NCI-H2171 treated with DMSO at 0.1 percent for 48 hours (cell line): Measurements from ENCODE around the gene WDR93.

ENCODE experiments used
- DNase-seq: peaks from one replicate; lab custom pipeline; 2025; lab: John Stamatoyannopoulos, UW

Gene WDR93

GRCh38 chr15:89749054-89749453, 58.4 kb downstream of the WDR93 start:
- no peak for DNase-seq

GRCh38 chr15:89749526-89749925, 58.9 kb downstream of the WDR93 start:
- no peak for DNase-seq

- DNase-seq: peak; percentile 13
These were observed 59.4 kb downstream of the WDR93 start for GRCh38 chr15:89749951-89750559.

GRCh38 chr15:89750560-89751542, 60.2 kb downstream of the WDR93 start, which contains the start of gene MESP1:
Gene MESP1 (minus strand): TSS chr15:89751249. CDS start chr15:89751231, 18 bp downstream.
- peak; percentile 92 for DNase-seq

GRCh38 chr15:89751748-89752147, 61.1 kb downstream of the WDR93 start:
- DNase-seq: no peak

- DNase-seq: peak; percentile 56
These were observed 63.2 kb downstream of the WDR93 start for GRCh38 chr15:89753855-89754254.

GRCh38 chr15:89754361-89755154, 63.9 kb downstream of the WDR93 start:
- no peak for DNase-seq

- DNase-seq: no peak
These were observed 65.1 kb downstream of the WDR93 start for GRCh38 chr15:89755701-89756100.

GRCh38 chr15:89756897-89757296, 66.3 kb downstream of the WDR93 start:
- DNase-seq: no peak

- no peak for DNase-seq
These were observed 67.7 kb downstream of the WDR93 start for GRCh38 chr15:89758283-89758682.

GRCh38 chr15:89758981-89759380, 68.4 kb downstream of the WDR93 start:
- DNase-seq: no peak

GRCh38 chr15:89759835-89760234, 69.2 kb downstream of the WDR93 start:
- DNase-seq: no peak

GRCh38 chr15:89760303-89761008, 69.8 kb downstream of the WDR93 start:
- peak; percentile 19 for DNase-seq

GRCh38 chr15:89761009-89761831, 70.6 kb downstream of the WDR93 start:
- DNase-seq: no peak

- no peak for DNase-seq
These were observed 71.3 kb downstream of the WDR93 start for GRCh38 chr15:89761929-89762328.

GRCh38 chr15:89765694-89766093, 75.1 kb downstream of the WDR93 start:
- DNase-seq: no peak

- no peak for DNase-seq
These were observed 76.0 kb downstream of the WDR93 start for GRCh38 chr15:89766357-89767311.

GRCh38 chr15:89767411-89767915, 76.9 kb downstream of the WDR93 start:
- no peak for DNase-seq

GRCh38 chr15:89768071-89768500, 77.5 kb downstream of the WDR93 start:
- no peak for DNase-seq
